HepG2 (cell line): ENCODE results near the gene TIMM44. TPM values are rescaled to one million over a fixed set of nuclear protein-coding genes. Genes with fewer than 3 reads are reported as not detected.
A peak's percentile ranks its signal among the peaks of the same experiment; 100 is the strongest.

Experiments
- EEA1 ChIP-seq: sonication (generic); formaldehyde crosslinking; IDR thresholded peaks from 2 replicates; pipeline ENCODE4 v1.5.1; 2020; ENCODE audit warnings: mild to moderate bottlenecking, missing genetic modification reagents, borderline replicate concordance
- EHMT2 ChIP-seq: fragments of 200-600 bp; sonication (generic); IDR thresholded peaks from 2 replicates; pipeline ENCODE4 v1.7.0; 2017; ENCODE audit warnings: antibody characterized with exemption, low read depth, low read length, borderline replicate concordance
- EP300 ChIP-seq, 3 experiments: sonication (generic) in 1 of 3; formaldehyde crosslinking in 1 of 3; IDR thresholded peaks; 2 replicates each; pipeline versions ENCODE4 v1.5.1 to v1.6.1; 2011 to 2020; ENCODE audit warnings: low read depth in 2 of 3, low read length in 2 of 3, borderline replicate concordance in 1 of 3, improper control_type of control experiment in 1 of 3, mild to moderate bottlenecking in 1 of 3, missing genetic modification reagents in 1 of 3, moderate library complexity in 1 of 3
- HNF4A ChIP-seq: sonication (generic); formaldehyde crosslinking; IDR thresholded peaks from 2 replicates; pipeline ENCODE4 v1.4.0; 2020; ENCODE audit warnings: missing genetic modification reagents
- KDM5A ChIP-seq: fragments of 200-600 bp; sonication (generic); IDR thresholded peaks from 2 replicates; pipeline ENCODE4 v1.7.0; 2018; ENCODE audit warnings: antibody characterized with exemption, mild to moderate bottlenecking, low read length, borderline replicate concordance
- KLF13 ChIP-seq: sonication (generic); formaldehyde crosslinking; IDR thresholded peaks from 2 replicates; pipeline ENCODE4 v1.4.0; 2020; ENCODE audit warnings: mild to moderate bottlenecking, missing genetic modification reagents
- KLF16 ChIP-seq, 2 experiments: sonication (generic) in 1 of 2; formaldehyde crosslinking in 1 of 2; IDR thresholded peaks; 2 replicates each; pipeline versions ENCODE4 v1.6.1 to v1.8.0; 2016 to 2023; ENCODE audit warnings: missing genetic modification reagents in 2 of 2, missing compliant biosample characterization in 1 of 2
- MTA1 ChIP-seq: sonication (generic); formaldehyde crosslinking; IDR thresholded peaks from 2 replicates; pipeline ENCODE4 v1.4.0; 2020; ENCODE audit warnings: missing genetic modification reagents, mild to moderate bottlenecking, borderline replicate concordance
- NAIF1 ChIP-seq: sonication (generic); formaldehyde crosslinking; IDR thresholded peaks from 2 replicates; pipeline ENCODE4 v1.5.0; 2020; ENCODE audit warnings: mild to moderate bottlenecking, missing genetic modification reagents, borderline replicate concordance
- NFIC ChIP-seq: IDR thresholded peaks from 2 replicates; pipeline ENCODE4 v1.6.1; 2012; ENCODE audit warnings: mild to moderate bottlenecking, low read length, inconsistent platforms
- NR2F1 ChIP-seq, 2 experiments: fragments of 450-650 bp in 1 of 2; formaldehyde crosslinking in 1 of 2; IDR thresholded peaks; 2 replicates each; pipeline versions ENCODE4 v1.5.0 to v1.6.1; 2016 to 2020; ENCODE audit warnings: mild to moderate bottlenecking in 1 of 2, missing compliant biosample characterization in 1 of 2, missing genetic modification reagents in 1 of 2, moderate library complexity in 1 of 2
- NRL ChIP-seq: sonication (generic); formaldehyde crosslinking; IDR thresholded peaks from 2 replicates; pipeline ENCODE4 v1.5.0; 2020; ENCODE audit warnings: missing genetic modification reagents, mild to moderate bottlenecking, moderate library complexity, borderline replicate concordance
- PHF21A ChIP-seq: sonication (generic); formaldehyde crosslinking; IDR thresholded peaks from 2 replicates; pipeline ENCODE4 v1.5.0; 2020; ENCODE audit warnings: mild to moderate bottlenecking, missing genetic modification reagents
- POLR2G ChIP-seq: fragments of 200-400 bp; formaldehyde crosslinking; IDR thresholded peaks from 2 replicates; pipeline ENCODE4 v1.6.1; 2018; ENCODE audit warnings: mild to moderate bottlenecking, low read depth, low read length, moderate library complexity
- RBM22 ChIP-seq: fragments of 200-400 bp; formaldehyde crosslinking; optimal IDR thresholded peaks from 2 replicates; pipeline ENCODE3; 2017; ENCODE audit warnings: mild to moderate bottlenecking, low read length, moderate library complexity
- SNAPC2 ChIP-seq: sonication (generic); formaldehyde crosslinking; IDR thresholded peaks from 2 replicates; pipeline ENCODE4 v1.8.1; 2022; ENCODE audit warnings: mild to moderate bottlenecking, missing genetic modification reagents
- STAT5B ChIP-seq: sonication (generic); formaldehyde crosslinking; IDR thresholded peaks from 2 replicates; pipeline ENCODE4 v1.4.0; 2020; ENCODE audit warnings: missing genetic modification reagents
- TCF7L2 ChIP-seq: IDR thresholded peaks from 2 replicates; pipeline ENCODE4 v1.6.1; 2011; ENCODE audit warnings: mild to moderate bottlenecking, low read depth, low read length, moderate library complexity
- ZBTB20 ChIP-seq: sonication (generic); formaldehyde crosslinking; IDR thresholded peaks from 2 replicates; pipeline ENCODE4 v1.8.1; 2023; ENCODE audit warnings: missing genetic modification reagents, low read depth, mild to moderate bottlenecking, borderline replicate concordance
- ZBTB3 ChIP-seq: sonication (generic); formaldehyde crosslinking; IDR thresholded peaks from 2 replicates; pipeline ENCODE4 v1.4.0; 2020; ENCODE audit warnings: low read depth, mild to moderate bottlenecking, moderate library complexity, missing genetic modification reagents, borderline replicate concordance
- ZC3H4 ChIP-seq: sonication (generic); formaldehyde crosslinking; IDR thresholded peaks from 2 replicates; pipeline ENCODE4 v1.4.0; 2020; ENCODE audit warnings: missing genetic modification reagents, borderline replicate concordance
- ZMYM3 ChIP-seq: sonication (generic); formaldehyde crosslinking; IDR thresholded peaks from 2 replicates; pipeline ENCODE4 v1.5.1; 2020; ENCODE audit warnings: mild to moderate bottlenecking, missing genetic modification reagents
- ZNF20 ChIP-seq: sonication (generic); formaldehyde crosslinking; IDR thresholded peaks from 2 replicates; pipeline ENCODE4 v1.4.0; 2020; ENCODE audit warnings: mild to moderate bottlenecking, moderate library complexity, missing genetic modification reagents
- ZNF251 ChIP-seq: sonication (generic); formaldehyde crosslinking; IDR thresholded peaks from 2 replicates; pipeline ENCODE4 v1.9.0; 2021; ENCODE audit warnings: mild to moderate bottlenecking, missing genetic modification reagents
- ZNF629 ChIP-seq: sonication (generic); formaldehyde crosslinking; conservative IDR thresholded peaks from 2 replicates; pipeline ENCODE4 v1.5.0; 2020; ENCODE audit warnings: missing genetic modification reagents
- ZNF660 ChIP-seq: sonication (generic); formaldehyde crosslinking; IDR thresholded peaks from 2 replicates; pipeline ENCODE4 v1.5.1; 2020; ENCODE audit warnings: mild to moderate bottlenecking, low read depth, missing genetic modification reagents, borderline replicate concordance
- ZNF709 ChIP-seq: sonication (generic); formaldehyde crosslinking; IDR thresholded peaks from 2 replicates; pipeline ENCODE4 v1.5.0; 2020; ENCODE audit warnings: mild to moderate bottlenecking, missing genetic modification reagents
- ZNF772 ChIP-seq: sonication (generic); formaldehyde crosslinking; IDR thresholded peaks from 2 replicates; pipeline ENCODE4 v1.5.0; 2020; ENCODE audit warnings: mild to moderate bottlenecking, missing genetic modification reagents
- polyA plus RNA-seq, 8 experiments: library from polyadenylated mRNA; depleted of rRNA in 3 of 8; stranded (reverse) in 7 of 8; unstranded in 1 of 8; fragments of >200 nt; fragmentation: Illumina TruSeq in 4 of 8; extraction: Trizol in 4 of 8; gene quantifications; 2 replicates each; pipeline versions ENCODE4 v1.2.1 to v1.2.3, GENCODE V29; 2011 to 2016; ENCODE audit warnings: low read depth in 4 of 8, missing spikeins in 1 of 8, mixed read lengths in 1 of 8; ENCODE audit not compliant: insufficient read depth in 1 of 8
- total RNA-seq, 5 experiments: library from RNA; depleted of rRNA; stranded (reverse); fragments of >200 nt; fragmentation: Illumina TruSeq; extraction: Trizol; gene quantifications; 2 replicates each; pipeline ENCODE4 v1.2.3, GENCODE V29; 2016; ENCODE audit warnings: low read depth in 1 of 5

TIMM44 gene
- total and polyA plus RNA-seq, 2 of the 13 experiments (the other 11 are each of a cell fraction or from before 2014, with no cell fraction given) = 42.9 to 72.6 TPM

DNA sequence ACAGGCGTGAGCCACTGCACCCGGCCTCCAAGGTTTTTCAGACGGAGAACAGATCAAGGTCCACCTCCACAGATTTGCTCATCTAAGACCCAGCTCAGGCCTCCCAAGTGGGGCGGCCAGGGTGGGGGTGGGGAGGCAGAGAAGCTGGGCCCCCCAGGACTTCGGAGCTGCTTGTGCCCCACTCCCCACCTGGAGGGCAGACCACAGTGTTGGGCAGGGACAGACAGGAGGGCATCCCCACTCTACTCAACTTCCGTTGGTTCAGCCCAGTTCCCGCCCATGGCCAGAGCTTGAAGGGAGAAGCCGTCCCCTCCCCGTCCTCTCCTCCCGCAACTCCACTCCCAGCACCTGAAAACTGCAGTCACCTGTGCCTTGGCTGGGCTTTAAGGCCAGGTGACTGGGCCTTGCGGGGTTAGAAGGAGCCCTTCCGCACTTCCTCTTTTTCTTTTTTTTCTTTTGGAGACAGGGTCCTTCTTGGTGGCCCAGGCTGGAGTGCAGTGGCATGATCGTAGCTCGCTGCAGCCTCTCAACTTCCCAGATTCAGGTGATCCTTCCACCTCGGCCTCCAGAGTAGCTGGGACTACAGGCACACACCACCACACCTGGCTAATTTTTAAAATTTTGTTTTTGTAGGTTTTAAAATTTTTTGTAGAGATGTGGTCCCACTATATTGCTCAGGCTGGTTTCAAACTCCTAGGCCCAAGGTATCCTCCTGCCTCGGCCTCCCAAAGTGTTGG is 55.9 kb downstream of the TIMM44 start (continued):
- TF ChIP-seq PHF21A (CRISPR knock-in tag) = 0 out of 2 replicates have a peak, but pooled peaks have one; percentile 40
- no peak for TF ChIP-seq POLR2G
- no peak for TF ChIP-seq MTA1
- no peak for TF ChIP-seq ZNF660 (CRISPR knock-in tag)
- TF ChIP-seq NR2F1 (CRISPR knock-in tag; IDR thresholded peaks at IDR 0.05) = no peak
- no peak for TF ChIP-seq KDM5A
- no peak for TF ChIP-seq ZNF772 (CRISPR knock-in tag)
- peak; percentile 37; the same call in 1 of the 2 replicates for TF ChIP-seq ZNF629 (CRISPR knock-in tag)
- no peak for TF ChIP-seq NRL
- TF ChIP-seq HNF4A (CRISPR knock-in tag) = peak; percentile 58
- TF ChIP-seq EEA1 (CRISPR knock-in tag) = no peak
- no peak for TF ChIP-seq ZNF20 (CRISPR knock-in tag)
- TF ChIP-seq ZBTB3 (CRISPR knock-in tag) = no peak
- TF ChIP-seq ZNF709 (CRISPR knock-in tag) = no peak
- TF ChIP-seq STAT5B (CRISPR knock-in tag) = no peak
- no peak for TF ChIP-seq KLF13 (CRISPR knock-in tag)
- no peak for TF ChIP-seq NFIC
- TF ChIP-seq ZNF251 (CRISPR knock-in tag) = no peak
- no peak for TF ChIP-seq ZBTB20 (CRISPR knock-in tag)
- TF ChIP-seq RBM22 = no peak
- TF ChIP-seq EP300 (IDR thresholded peaks at IDR 0.05; ENCODE audit: low read depth in 2 of 2, low read length in 2 of 2) = no peak
- no peak for TF ChIP-seq EP300 (CRISPR knock-in tag; IDR thresholded peaks at IDR 0.05; ENCODE audit: borderline replicate concordance)
- TF ChIP-seq SNAPC2 (CRISPR knock-in tag) = no peak
- peak; percentile 57; the same call in 1 of the 2 replicates for TF ChIP-seq ZMYM3
- TF ChIP-seq EHMT2 = no peak
- TF ChIP-seq ZC3H4 = no peak
- no peak for TF ChIP-seq NAIF1
- no peak; a peak in 1 of 4 replicates for TF ChIP-seq KLF16 (CRISPR knock-in tag; IDR thresholded peaks at IDR 0.05)
- TF ChIP-seq TCF7L2 = no peak
